Spleen (tissue), 7 donors: ENCODE measurements around the gene TAGLN2.

Experiments
- POLR2AphosphoS5 ChIP-seq, 3 donors: sonication (generic); formaldehyde crosslinking; IDR thresholded peaks; one replicate each; pipeline ENCODE4 v1.5.1; 2017; ENCODE audit warnings: antibody characterized with exemption in 3 of 3
- TF ChIP-seq, protein P1 (sequence below), 11 experiments: fragments of 200-600 bp in 7 of 11; fragments of 450-650 bp in 4 of 11; sonication (generic) in 4 of 11; IDR thresholded peaks in 8 of 11; conservative IDR thresholded peaks in 3 of 11; 1 replicate in 7 of 11; 2 replicates in 4 of 11; pipeline versions ENCODE4 v1.4.0 to v1.8.0; 2016 to 2021; ENCODE audit warnings: antibody characterized with exemption in 11 of 11, inconsistent platforms in 4 of 11, mild to moderate bottlenecking in 1 of 11
- donor health status: DM: no; HTN: no; CAD: no; lungs with moderate emphysema.
- donor health status: DM: no; HTN: no; CAD: no.
- donor health status: DM: no; HTN: no; CAD: no.

DNA sequence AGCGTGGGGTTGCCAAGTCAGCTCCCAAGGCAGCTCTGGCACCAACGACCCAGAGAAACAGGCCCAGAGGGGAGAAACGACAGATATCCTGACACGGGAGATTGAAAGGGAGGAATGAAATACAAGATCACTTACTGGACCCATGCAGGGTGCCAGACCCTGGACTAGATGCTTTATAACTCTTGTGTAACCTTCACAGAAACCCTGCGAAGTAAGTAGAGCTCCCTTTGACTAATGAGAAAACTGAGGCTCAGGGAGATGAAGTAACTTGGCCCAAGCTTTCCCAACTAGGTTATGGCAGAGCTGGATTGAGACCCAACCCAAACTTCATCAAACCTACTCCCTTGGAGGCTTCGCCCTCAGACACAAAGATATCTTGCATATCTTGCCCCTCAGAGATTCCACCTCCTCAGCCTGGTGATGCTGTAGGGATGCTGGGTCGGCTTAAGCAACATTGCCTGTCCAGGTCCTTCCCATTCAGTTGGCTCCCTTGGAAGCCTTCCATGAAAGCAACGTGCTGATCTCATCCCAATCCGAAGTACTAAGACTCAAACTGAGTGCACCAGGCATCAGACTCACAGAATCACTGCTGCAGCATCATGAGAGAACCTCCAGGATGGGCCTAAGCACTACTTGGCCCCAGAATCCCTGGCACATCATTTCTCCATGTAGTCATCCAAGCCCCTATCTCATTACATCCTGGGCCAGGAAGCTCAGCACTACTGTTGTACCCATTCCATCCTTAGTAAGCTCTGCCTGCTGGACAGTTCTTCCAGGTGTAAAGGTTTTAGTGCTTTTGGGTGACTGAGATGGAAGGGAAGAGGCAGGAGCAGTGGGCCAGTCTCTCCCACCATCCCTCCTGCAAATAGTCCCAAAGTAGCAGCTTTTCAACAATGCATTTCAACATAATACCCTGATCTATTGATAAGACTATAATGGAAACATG is 21.2 kb upstream of the TAGLN2 start:
- no peak for TF ChIP-seq POLR2AphosphoS5 (IDR thresholded peaks at IDR 0.05)
- TF ChIP-seq, protein P1, sequence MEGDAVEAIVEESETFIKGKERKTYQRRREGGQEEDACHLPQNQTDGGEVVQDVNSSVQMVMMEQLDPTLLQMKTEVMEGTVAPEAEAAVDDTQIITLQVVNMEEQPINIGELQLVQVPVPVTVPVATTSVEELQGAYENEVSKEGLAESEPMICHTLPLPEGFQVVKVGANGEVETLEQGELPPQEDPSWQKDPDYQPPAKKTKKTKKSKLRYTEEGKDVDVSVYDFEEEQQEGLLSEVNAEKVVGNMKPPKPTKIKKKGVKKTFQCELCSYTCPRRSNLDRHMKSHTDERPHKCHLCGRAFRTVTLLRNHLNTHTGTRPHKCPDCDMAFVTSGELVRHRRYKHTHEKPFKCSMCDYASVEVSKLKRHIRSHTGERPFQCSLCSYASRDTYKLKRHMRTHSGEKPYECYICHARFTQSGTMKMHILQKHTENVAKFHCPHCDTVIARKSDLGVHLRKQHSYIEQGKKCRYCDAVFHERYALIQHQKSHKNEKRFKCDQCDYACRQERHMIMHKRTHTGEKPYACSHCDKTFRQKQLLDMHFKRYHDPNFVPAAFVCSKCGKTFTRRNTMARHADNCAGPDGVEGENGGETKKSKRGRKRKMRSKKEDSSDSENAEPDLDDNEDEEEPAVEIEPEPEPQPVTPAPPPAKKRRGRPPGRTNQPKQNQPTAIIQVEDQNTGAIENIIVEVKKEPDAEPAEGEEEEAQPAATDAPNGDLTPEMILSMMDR (IDR thresholded peaks at IDR 0.05 in 8 of 11, conservative IDR thresholded peaks at IDR 0.05 in 3 of 11): no peak
